Trophoblast cell (in vitro differentiated cells and primary cell): ENCODE results near the gene GAP43.
"Not testable (repeated sequence)": the region's sequence is repeated elsewhere in the genome, so short reads cannot be mapped to it uniquely, and the experiment has no call there.

Experiments used
- DNase-seq, 2 donors: peaks; one replicate each; pipeline ENCODE4 v3.0.0-alpha.2; 2016
- H2AFZ ChIP-seq: 2 replicates; pipeline ENCODE4 v1.6.1; 2013; ENCODE audit warnings: low read length, moderate library complexity, mild to moderate bottlenecking; ENCODE audit not compliant: insufficient read depth, poor library complexity
- H2AK5ac ChIP-seq: 2 replicates; pipeline ENCODE4 v1.6.1; 2013; ENCODE audit warnings: mild to moderate bottlenecking, low read length
- H2BK120ac ChIP-seq: 2 replicates; pipeline ENCODE4 v1.6.1; 2013; ENCODE audit warnings: low read length, mild to moderate bottlenecking, moderate library complexity; ENCODE audit not compliant: insufficient read depth, poor library complexity
- H2BK12ac ChIP-seq: 2 replicates; pipeline ENCODE4 v1.6.1; 2013; ENCODE audit warnings: mild to moderate bottlenecking, low read length, moderate library complexity
- H2BK5ac ChIP-seq: 2 replicates; pipeline ENCODE4 v1.6.1; 2013; ENCODE audit warnings: low read length, low read depth, moderate library complexity, mild to moderate bottlenecking; ENCODE audit not compliant: poor library complexity
- H3K14ac ChIP-seq: 2 replicates; pipeline ENCODE4 v1.6.1; 2013; ENCODE audit warnings: mild to moderate bottlenecking, low read length
- H3K18ac ChIP-seq: 2 replicates; pipeline ENCODE4 v1.6.1; 2013; ENCODE audit warnings: mild to moderate bottlenecking, low read length
- H3K23ac ChIP-seq: 2 replicates; pipeline ENCODE4 v1.6.1; 2013; ENCODE audit warnings: low read length
- H3K27ac ChIP-seq: 2 replicates; pipeline ENCODE4 v1.5.1; 2013; ENCODE audit warnings: low read depth, mild to moderate bottlenecking, inconsistent platforms, low read length, moderate library complexity
- H3K27me3 ChIP-seq: 2 replicates; pipeline ENCODE4 v1.6.1; 2013; ENCODE audit warnings: inconsistent platforms, mild to moderate bottlenecking, low read length, moderate library complexity; ENCODE audit not compliant: insufficient read depth
- H3K36me3 ChIP-seq, 2 experiments: 1 replicate in 1 of 2; 2 replicates in 1 of 2; pipeline ENCODE4 v1.6.1; 2013; ENCODE audit warnings: low read length in 2 of 2, mild to moderate bottlenecking in 2 of 2, moderate library complexity in 1 of 2; ENCODE audit not compliant: insufficient read depth in 2 of 2, control insufficient read depth in 1 of 2
- H3K4ac ChIP-seq: 2 replicates; pipeline ENCODE4 v1.6.1; 2013; ENCODE audit warnings: low read depth, mild to moderate bottlenecking, low read length, moderate library complexity
- H3K4me1 ChIP-seq, 2 experiments: 1 replicate in 1 of 2; 2 replicates in 1 of 2; pipeline ENCODE4 v1.6.1; 2013; ENCODE audit warnings: low read length in 2 of 2, mild to moderate bottlenecking in 2 of 2, moderate library complexity in 1 of 2; ENCODE audit not compliant: insufficient read depth in 2 of 2, control insufficient read depth in 1 of 2
- H3K4me2 ChIP-seq: 2 replicates; pipeline ENCODE4 v1.6.1; 2013; ENCODE audit warnings: inconsistent platforms, mild to moderate bottlenecking, low read length, moderate library complexity
- H3K4me3 ChIP-seq: 2 replicates; pipeline ENCODE4 v1.5.1; 2013; ENCODE audit warnings: mild to moderate bottlenecking, low read depth, low read length, inconsistent platforms
- H3K79me1 ChIP-seq: one replicate; pipeline ENCODE4 v1.6.1; 2013; ENCODE audit warnings: low read length
- H3K79me2 ChIP-seq: 2 replicates; pipeline ENCODE4 v1.6.1; 2013; ENCODE audit warnings: low read length, mild to moderate bottlenecking; ENCODE audit not compliant: control insufficient read depth, insufficient read depth, poor library complexity
- H3K9ac ChIP-seq: 2 replicates; pipeline ENCODE4 v1.6.1; 2013; ENCODE audit warnings: mild to moderate bottlenecking, low read length
- H3K9me3 ChIP-seq: 2 replicates; pipeline ENCODE4 v1.6.1; 2013; ENCODE audit warnings: low read depth, mild to moderate bottlenecking, control low read depth, inconsistent platforms, low read length; ENCODE audit not compliant: insufficient read depth
- H4K12ac ChIP-seq: 2 replicates; pipeline ENCODE4 v1.6.1; 2013; ENCODE audit warnings: low read depth, mild to moderate bottlenecking, low read length, moderate library complexity
- H4K8ac ChIP-seq: 2 replicates; pipeline ENCODE4 v1.6.1; 2013; ENCODE audit warnings: low read depth, mild to moderate bottlenecking, low read length, moderate library complexity
- H4K91ac ChIP-seq: one replicate; pipeline ENCODE4 v1.6.1; 2013; ENCODE audit warnings: low read depth, mild to moderate bottlenecking, low read length, moderate library complexity
- WGBS: extraction: QIAGEN DNeasy Blood & Tissue Kit; methylation state at CpG from one replicate; pipeline ENCODE4 v1.1.7; 2013; ENCODE audit warnings: missing lambda C conversion rate; ENCODE audit not compliant: insufficient read length, insufficient coverage; ENCODE audit errors: extremely low coverage; 5-methylcytosine and 5-hydroxymethylcytosine counted together

The GAP43 gene

GRCh38 chr3:115720983-115721382 is 97.7 kb downstream of the GAP43 start:
- Histone ChIP-seq H3K23ac (no peak overlapping the region), H3K79me2 (no peaks in the 10 kb centered on the region), H3K27ac (no peak overlapping the region), H3K36me3 (no peaks in the 10 kb centered on the region), H4K8ac (no peak overlapping the region), H3K9me3 (no peaks in the 10 kb centered on the region), H2BK5ac (no peak overlapping the region), H4K91ac (no peak overlapping the region), H2AFZ (no peak overlapping the region), H3K4ac (no peak overlapping the region), H3K79me1 (no peaks in the 10 kb centered on the region), H3K9ac (no peak overlapping the region), H3K4me1 (no peaks in the 10 kb centered on the region), H2BK12ac (no peak overlapping the region), H4K12ac (no peak overlapping the region), H3K18ac (no peak overlapping the region), H3K27me3 (no peaks in the 10 kb centered on the region), H3K4me2 (no peak overlapping the region), H3K4me3 (no peak overlapping the region), H2BK120ac (no peak overlapping the region), H3K14ac (no peak overlapping the region), H2AK5ac (no peak overlapping the region)
- WGBS = no CpG with 5 or more reads among the region's 4 CpGs
- DNase-seq = no peak

DNA sequence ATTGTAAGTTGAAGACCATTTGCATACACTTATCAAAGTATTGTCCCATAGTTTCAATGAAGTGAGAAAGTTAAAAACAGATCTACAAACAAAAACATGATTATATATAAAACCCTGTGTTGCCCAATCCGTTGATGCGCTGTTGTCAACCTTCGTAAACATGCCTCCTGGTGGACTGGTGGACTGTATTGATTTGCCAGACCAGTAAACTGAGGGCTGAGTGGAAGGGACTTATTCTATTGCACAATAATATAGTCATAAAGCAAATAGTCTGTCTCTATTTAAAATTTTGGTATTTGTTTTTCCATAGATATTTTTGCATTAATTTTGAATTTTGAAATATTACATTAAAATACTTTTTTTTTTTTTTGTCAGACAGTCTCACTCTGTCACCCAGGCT is 102.5 kb downstream of the GAP43 start:
- Histone ChIP-seq H3K79me2 (no peaks in the 10 kb centered on the region), H3K18ac (no peak overlapping the region), H3K4ac (no peak overlapping the region), H3K14ac (no peak overlapping the region), H3K4me1 (no peaks in the 10 kb centered on the region), H4K91ac (no peak overlapping the region), H2BK120ac (no peak overlapping the region), H3K27ac (no peak overlapping the region), H3K79me1 (no peaks in the 10 kb centered on the region), H2AFZ (no peak overlapping the region), H2BK5ac (no peak overlapping the region), H3K4me3 (no peak overlapping the region), H3K36me3 (no peaks in the 10 kb centered on the region), H2BK12ac (no peak overlapping the region), H3K9me3 (no peaks in the 10 kb centered on the region), H2AK5ac (no peak overlapping the region), H3K23ac (no peak overlapping the region), H3K27me3 (no peaks in the 10 kb centered on the region), H4K8ac (no peak overlapping the region), H4K12ac (no peak overlapping the region), H3K4me2 (no peak overlapping the region), H3K9ac (no peak overlapping the region)
- DNase-seq = no peak
- WGBS = no CpG with 5 or more reads among the region's 3 CpGs

DNA sequence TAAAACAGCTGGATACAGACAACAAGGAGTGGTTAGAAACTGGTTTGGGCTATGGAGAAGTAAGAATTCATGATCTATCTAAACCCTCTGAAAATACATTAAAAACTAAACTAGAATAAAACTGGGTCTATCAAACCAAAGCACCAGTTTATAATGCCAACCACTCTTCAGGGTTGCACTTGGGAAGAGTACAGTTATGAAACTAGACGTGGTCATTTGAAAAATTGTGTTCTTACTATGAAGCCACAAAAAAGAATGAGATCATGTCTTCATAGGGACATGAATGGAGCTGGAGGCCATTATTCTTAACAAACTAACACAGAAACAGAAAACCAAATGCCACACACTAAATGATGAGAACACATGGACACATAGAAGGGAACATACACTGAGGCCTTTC is 103.8 kb downstream of the GAP43 start:
- H3K27ac ChIP-seq = no peak overlapping the region
- H3K4me3 ChIP-seq = no peak overlapping the region
- H3K23ac ChIP-seq = no peak overlapping the region
- H3K79me2 ChIP-seq = no peaks in the 10 kb centered on the region
- H3K14ac ChIP-seq = no peak overlapping the region
- H4K8ac ChIP-seq = no peak overlapping the region
- H2AK5ac ChIP-seq = no peak overlapping the region
- no peaks in the 10 kb centered on the region for H3K36me3 ChIP-seq
- H2AFZ ChIP-seq = no peak overlapping the region
- no peak overlapping the region for H4K91ac ChIP-seq
- no peak overlapping the region for H2BK5ac ChIP-seq
- no peaks in the 10 kb centered on the region for H3K27me3 ChIP-seq
- no peaks in the 10 kb centered on the region for H3K4me1 ChIP-seq
- no peak overlapping the region for H2BK120ac ChIP-seq
- H3K18ac ChIP-seq = no peak overlapping the region
- no CpG with 5 or more reads among the region's 1 CpG for WGBS
- no peak overlapping the region for H3K4ac ChIP-seq
- H4K12ac ChIP-seq = no peak overlapping the region
- DNase-seq = no peak
- H3K9ac ChIP-seq = no peak overlapping the region
- H3K9me3 ChIP-seq = no peaks in the 10 kb centered on the region
- no peak overlapping the region for H3K4me2 ChIP-seq
- no peaks in the 10 kb centered on the region for H3K79me1 ChIP-seq
- H2BK12ac ChIP-seq = no peak overlapping the region

DNA sequence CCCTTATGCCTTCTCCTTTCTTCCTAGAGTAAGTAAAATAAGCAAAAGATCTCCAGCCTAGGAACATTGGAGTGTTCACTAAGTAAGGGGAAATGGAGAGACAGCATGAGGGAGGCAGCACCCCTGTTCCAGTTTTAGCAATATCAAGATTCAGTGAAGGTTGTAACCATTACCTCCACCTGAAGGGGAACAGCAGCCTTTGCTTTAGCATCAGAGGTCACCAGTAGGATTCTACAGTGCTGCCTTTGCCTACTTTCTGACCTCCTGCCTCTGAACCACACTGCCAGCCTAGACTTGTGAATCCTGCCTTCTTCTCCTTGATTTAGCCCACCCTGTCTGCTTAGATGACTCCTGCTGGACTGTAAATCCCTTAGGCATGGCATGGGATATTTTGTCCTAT is 104.7 kb downstream of the GAP43 start:
- Histone ChIP-seq H2AK5ac (no peak overlapping the region), H4K91ac (no peak overlapping the region), H3K36me3 (no peaks in the 10 kb centered on the region), H3K27ac (no peak overlapping the region), H4K8ac (no peak overlapping the region), H2BK12ac (no peak overlapping the region), H3K23ac (no peak overlapping the region), H3K79me2 (no peaks in the 10 kb centered on the region), H3K4me1 (no peaks in the 10 kb centered on the region), H3K9me3 (no peaks in the 10 kb centered on the region), H2BK120ac (no peak overlapping the region), H2BK5ac (no peak overlapping the region), H3K4me3 (no peak overlapping the region), H3K18ac (no peak overlapping the region), H2AFZ (no peak overlapping the region), H3K4ac (no peak overlapping the region), H3K4me2 (no peak overlapping the region), H4K12ac (no peak overlapping the region), H3K9ac (no peak overlapping the region), H3K14ac (no peak overlapping the region), H3K27me3 (no peaks in the 10 kb centered on the region), H3K79me1 (no peaks in the 10 kb centered on the region)
- DNase-seq = no peak

DNA sequence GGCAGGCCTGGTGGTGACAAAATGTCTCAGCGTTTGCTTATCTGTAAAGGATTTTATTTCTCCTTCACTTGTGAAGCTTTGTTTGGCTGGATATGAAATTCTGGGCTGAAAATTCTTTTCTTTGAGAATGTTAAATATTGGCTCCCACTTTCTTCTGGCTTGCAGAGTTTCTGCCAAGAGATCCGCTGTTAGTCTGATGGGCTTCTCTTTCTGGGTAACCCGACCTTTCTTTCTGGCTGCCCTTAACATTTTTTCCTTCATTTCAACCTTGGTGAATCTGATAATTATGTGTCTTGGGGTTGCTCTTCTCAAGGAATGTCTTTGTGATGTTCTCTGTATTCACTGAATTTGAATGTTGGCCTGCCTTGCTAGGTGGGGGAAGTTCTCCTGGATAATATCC is 113.0 kb downstream of the GAP43 start:
- not testable (repeated sequence) for H3K18ac ChIP-seq, H2BK120ac ChIP-seq, H3K9ac ChIP-seq, H4K8ac ChIP-seq, H3K4ac ChIP-seq, H3K36me3 ChIP-seq, H3K4me3 ChIP-seq, H3K27me3 ChIP-seq, H2AK5ac ChIP-seq, H2BK5ac ChIP-seq, H3K23ac ChIP-seq, H4K91ac ChIP-seq, H2BK12ac ChIP-seq, DNase-seq, H3K14ac ChIP-seq, H3K9me3 ChIP-seq, H2AFZ ChIP-seq, H3K4me2 ChIP-seq, H4K12ac ChIP-seq, H3K4me1 ChIP-seq, H3K79me1 ChIP-seq, H3K27ac ChIP-seq, H3K79me2 ChIP-seq
- no CpG with 5 or more reads among the region's 3 CpGs for WGBS
